Medulla oblongata (tissue), 1 donor: Measurements from ENCODE around the gene LINC01488.

Experiments
- DNase-seq: peaks from one replicate; pipeline ENCODE4 v3.0.0-alpha.2; 2015; ENCODE audit errors: extremely low spot score

LINC01488 gene

GRCh38 chr11:69492201-69492991 is 10.9 kb downstream of the LINC01488 start:
- DNase-seq: no peak

GRCh38 chr11:69493931-69494821 is 12.7 kb downstream of the LINC01488 start:
- no peak for DNase-seq

- DNase-seq: no peak
Observed at GRCh38 chr11:69494851-69495250, 13.4 kb downstream of the LINC01488 start.

- no peak for DNase-seq
Observed at GRCh38 chr11:69495441-69496201, 14.2 kb downstream of the LINC01488 start.

- DNase-seq: no peak
Observed at GRCh38 chr11:69496202-69496557, 14.7 kb downstream of the LINC01488 start.

GRCh38 chr11:69496631-69497220 is 15.3 kb downstream of the LINC01488 start:
- no peak for DNase-seq

- DNase-seq: peak; percentile 77
Observed at GRCh38 chr11:69497221-69497787, 15.8 kb downstream of the LINC01488 start.

- no peak for DNase-seq
Observed at GRCh38 chr11:69498614-69499175, 17.2 kb downstream of the LINC01488 start.

- DNase-seq: no peak
Observed at GRCh38 chr11:69499186-69499917, 17.9 kb downstream of the LINC01488 start.

GRCh38 chr11:69499918-69500284 is 18.4 kb downstream of the LINC01488 start:
- DNase-seq: no peak

- DNase-seq: no peak
Observed at GRCh38 chr11:69500285-69501120, 19.0 kb downstream of the LINC01488 start.

- no peak for DNase-seq
Observed at GRCh38 chr11:69501121-69501489, 19.6 kb downstream of the LINC01488 start.

- no peak for DNase-seq
Observed at GRCh38 chr11:69501891-69502860, 20.7 kb downstream of the LINC01488 start.

- DNase-seq: no peak
Observed at GRCh38 chr11:69504127-69504526, 22.7 kb downstream of the LINC01488 start.

GRCh38 chr11:69504576-69505335 is 23.3 kb downstream of the LINC01488 start:
- no peak for DNase-seq

GRCh38 chr11:69508974-69509373 is 27.5 kb downstream of the LINC01488 start:
- DNase-seq: no peak

- no peak for DNase-seq
Observed at GRCh38 chr11:69509381-69509780, 27.9 kb downstream of the LINC01488 start.
